Measurements from ENCODE around the gene CPNE7.

GRCh38 chr16:89583197-89583894, 7.8 kb downstream of the CPNE7 start:
- TF ChIP-seq GATA2 (IDR thresholded peaks at IDR 0.05; ENCODE audit: low read depth, low read length): no peak
- TF ChIP-seq GATA3 (IDR thresholded peaks at IDR 0.05; ENCODE audit: low read depth, low read length): no peak
